Smooth muscle cell (in vitro differentiated cells): ENCODE results near the gene HOXA2. TPM values are rescaled to one million over a fixed set of nuclear protein-coding genes. Genes with fewer than 3 reads are reported as not detected.
A peak's percentile ranks its signal among the peaks of the same experiment; 100 is the strongest.

Source experiments
- DNase-seq: peaks from one replicate; lab custom pipeline; 2025; ENCODE audit not compliant: unreplicated experiment; lab: John Stamatoyannopoulos, UW
- H2AFZ ChIP-seq: fragments of 200-600 bp; sonication (generic); 2 replicates; pipeline ENCODE4 v1.6.0; 2016; ENCODE audit warnings: antibody characterized with exemption, low read depth, mild to moderate bottlenecking
- H3F3A ChIP-seq: fragments of 200-600 bp; sonication (generic); 2 replicates; pipeline ENCODE4 v1.6.0; 2017; ENCODE audit warnings: antibody characterized with exemption, low read depth
- H3K27ac ChIP-seq: fragments of 200-600 bp; sonication (generic); 2 replicates; pipeline ENCODE4 v1.5.1; 2016; ENCODE audit warnings: low read depth, mild to moderate bottlenecking
- H3K27me3 ChIP-seq: fragments of 200-600 bp; sonication (generic); 2 replicates; pipeline ENCODE4 v1.6.1; 2016; ENCODE audit warnings: low read depth, mild to moderate bottlenecking
- H3K36me3 ChIP-seq: fragments of 200-600 bp; sonication (generic); 2 replicates; pipeline ENCODE4 v1.5.1; 2016; ENCODE audit warnings: low read depth
- H3K4me1 ChIP-seq: fragments of 200-600 bp; sonication (generic); 2 replicates; pipeline ENCODE4 v1.5.1; 2016; ENCODE audit warnings: low read depth
- H3K4me2 ChIP-seq: fragments of 200-600 bp; sonication (generic); 2 replicates; pipeline ENCODE4 v1.6.0; 2016; ENCODE audit warnings: mild to moderate bottlenecking
- H3K4me3 ChIP-seq: fragments of 200-600 bp; sonication (generic); 2 replicates; pipeline ENCODE4 v1.5.1; 2016; ENCODE audit warnings: mild to moderate bottlenecking
- H3K79me2 ChIP-seq: fragments of 200-600 bp; sonication (generic); 2 replicates; pipeline ENCODE4 v1.6.0; 2016; ENCODE audit warnings: low read depth, mild to moderate bottlenecking
- H3K9ac ChIP-seq: fragments of 200-600 bp; sonication (generic); 2 replicates; pipeline ENCODE4 v1.6.0; 2016; ENCODE audit warnings: low read depth
- H3K9me3 ChIP-seq: fragments of 200-600 bp; sonication (generic); replicated peaks from 2 replicates; pipeline ENCODE4 v1.5.1; 2016; ENCODE audit warnings: low read depth
- H4K20me1 ChIP-seq: fragments of 200-600 bp; sonication (generic); 2 replicates; pipeline ENCODE4 v1.6.0; 2016; ENCODE audit warnings: low read depth
- CTCF ChIP-seq: fragments of 200-600 bp; sonication (generic); IDR thresholded peaks from 2 replicates; pipeline ENCODE4 v1.5.1; 2017; ENCODE audit warnings: borderline replicate concordance, mild to moderate bottlenecking, antibody characterized with exemption; ENCODE audit not compliant: insufficient read depth, poor library complexity, severe bottlenecking
- WGBS: methylation state at CpG from one replicate; pipeline ENCODE4 v1.1.7; 2016; ENCODE audit warnings: low lambda C conversion rate; 5-methylcytosine and 5-hydroxymethylcytosine counted together
- polyA plus RNA-seq: library from polyadenylated mRNA; unstranded; fragments of >200 nt; fragmentation: Nextera tagmentation; extraction: Ambion mirVana; gene quantifications from 2 replicates; pipeline ENCODE4 v1.2.1, GENCODE V29; 2016
- total RNA-seq: library from RNA; depleted of rRNA; stranded (reverse); fragments of >200 nt; gene quantifications from 2 replicates; pipeline ENCODE4 v1.2.3, GENCODE V29; 2014

Gene HOXA2
- total and polyA plus RNA-seq, 2 experiments from 2014 or later, result not detected

- peaks cover 99% of the 10 kb centered on the region for H3K27me3 ChIP-seq
- no peak overlapping the region for H2AFZ ChIP-seq
- H3K36me3 ChIP-seq, result no peaks in the 10 kb centered on the region
- WGBS, result 67% methylated on average over 13 of the region's 13 CpGs
- peak overlapping the region; percentile 43 for H3K4me3 ChIP-seq
- peak overlapping the region; percentile 82 for H3K4me2 ChIP-seq
- no peak overlapping the region for H3K9ac ChIP-seq
- H3F3A ChIP-seq, result no peaks in the 10 kb centered on the region
- no peaks in the 10 kb centered on the region for H4K20me1 ChIP-seq
- H3K4me1 ChIP-seq, result no peaks in the 10 kb centered on the region
- no peaks in the 10 kb centered on the region for H3K79me2 ChIP-seq
- no peak for TF ChIP-seq CTCF
- H3K27ac ChIP-seq, result no peak overlapping the region
- DNase-seq, result no peak
- H3K9me3 ChIP-seq, result no peaks in the 10 kb centered on the region
Measured at GRCh38 chr7:27149842-27150567, 47.5 kb upstream of the HOXA2 start.

GRCh38 chr7:27148756-27149641 lies 46.5 kb upstream of the HOXA2 start:
- DNase-seq, result no peak
- Histone ChIP-seq H3F3A (no peaks in the 10 kb centered on the region), H3K36me3 (no peaks in the 10 kb centered on the region), H3K9me3 (no peaks in the 10 kb centered on the region), H3K27me3 (peaks cover 99% of the 10 kb centered on the region), H3K4me3 (no peak overlapping the region), H3K4me2 (peak overlapping the region; percentile 74), H3K79me2 (no peaks in the 10 kb centered on the region), H2AFZ (no peak overlapping the region), H3K4me1 (no peaks in the 10 kb centered on the region), H4K20me1 (no peaks in the 10 kb centered on the region), H3K9ac (no peak overlapping the region), H3K27ac (no peak overlapping the region)
- TF ChIP-seq CTCF, result no peak
- 28% methylated on average over 30 of the region's 30 CpGs for WGBS

- peak overlapping the region; percentile 32 for H3K4me3 ChIP-seq
- H3K9ac ChIP-seq, result no peak overlapping the region
- H2AFZ ChIP-seq, result no peak overlapping the region
- WGBS, result 21% methylated on average over 28 of the region's 28 CpGs
- peak overlapping the region; percentile 74 for H3K4me2 ChIP-seq
- H3K9me3 ChIP-seq, result no peaks in the 10 kb centered on the region
- DNase-seq, result no peak
- no peaks in the 10 kb centered on the region for H3F3A ChIP-seq
- H3K27me3 ChIP-seq, result peaks cover 99% of the 10 kb centered on the region
- peaks cover 4% of the 10 kb centered on the region for H3K4me1 ChIP-seq
- no peaks in the 10 kb centered on the region for H3K79me2 ChIP-seq
- no peak overlapping the region for H3K27ac ChIP-seq
- H3K36me3 ChIP-seq, result no peaks in the 10 kb centered on the region
- H4K20me1 ChIP-seq, result no peaks in the 10 kb centered on the region
- TF ChIP-seq CTCF, result no peak
Measured at GRCh38 chr7:27148031-27148755, 45.7 kb upstream of the HOXA2 start.
